Neuronal stem cell (in vitro differentiated cells): ENCODE measurements around the gene PCBP1.

Experiments used
- DNase-seq: peaks from one replicate; pipeline ENCODE4 v3.0.0-alpha.2; 2013; ENCODE audit warnings: low spot score
- H2AFZ ChIP-seq: one replicate; pipeline ENCODE4 v1.6.1; 2013; ENCODE audit warnings: mild to moderate bottlenecking, low read length, inconsistent platforms
- H2AK5ac ChIP-seq: 2 replicates; pipeline ENCODE4 v1.6.1; 2013; ENCODE audit warnings: low read depth, mild to moderate bottlenecking, inconsistent platforms, low read length, moderate library complexity, mixed read lengths
- H2BK120ac ChIP-seq: 2 replicates; pipeline ENCODE4 v1.6.1; 2013; ENCODE audit warnings: low read depth, mild to moderate bottlenecking, inconsistent platforms, low read length, moderate library complexity, mixed read lengths
- H2BK12ac ChIP-seq: one replicate; pipeline ENCODE4 v1.6.1; 2013; ENCODE audit warnings: low read length, inconsistent platforms
- H2BK15ac ChIP-seq: 2 replicates; pipeline ENCODE4 v1.6.1; 2013; ENCODE audit warnings: mild to moderate bottlenecking, low read length, inconsistent platforms, mixed read lengths
- H2BK5ac ChIP-seq: one replicate; pipeline ENCODE4 v1.6.1; 2013; ENCODE audit warnings: inconsistent platforms, mild to moderate bottlenecking, low read length, moderate library complexity
- H3K14ac ChIP-seq: one replicate; pipeline ENCODE4 v1.6.1; 2013; ENCODE audit warnings: low read length, inconsistent platforms
- H3K18ac ChIP-seq: 2 replicates; pipeline ENCODE4 v1.6.1; 2013; ENCODE audit warnings: low read length, inconsistent platforms
- H3K23ac ChIP-seq: 2 replicates; pipeline ENCODE4 v1.6.1; 2013; ENCODE audit warnings: low read depth, mild to moderate bottlenecking, mixed read lengths, low read length, inconsistent platforms; ENCODE audit not compliant: poor library complexity
- H3K27ac ChIP-seq: replicated peaks from 3 replicates; pipeline ENCODE4 v1.5.1; 2013; ENCODE audit warnings: low read length, inconsistent platforms
- H3K27me3 ChIP-seq, 3 experiments: 2 replicates each; pipeline ENCODE4 v1.6.1; 2013; ENCODE audit warnings: low read length in 3 of 3, mild to moderate bottlenecking in 2 of 3, inconsistent platforms in 1 of 3, low read depth in 1 of 3, mixed read lengths in 1 of 3, moderate library complexity in 1 of 3; ENCODE audit not compliant: control insufficient read depth in 3 of 3, insufficient read depth in 3 of 3
- H3K36me3 ChIP-seq, 2 donors: replicated peaks in 1 of 2; 2 replicates each; pipeline ENCODE4 v1.6.1; 2013; ENCODE audit warnings: low read length in 2 of 2; ENCODE audit not compliant: control insufficient read depth in 2 of 2, insufficient read depth in 2 of 2
- H3K4ac ChIP-seq: 2 replicates; pipeline ENCODE4 v1.6.1; 2013; ENCODE audit warnings: inconsistent platforms, mild to moderate bottlenecking, low read length, moderate library complexity
- H3K4me1 ChIP-seq, 2 donors: 1 replicate in 1 of 2; 2 replicates in 1 of 2; pipeline ENCODE4 v1.6.1; 2013; ENCODE audit warnings: low read length in 2 of 2, low read depth in 1 of 2; ENCODE audit not compliant: control insufficient read depth in 2 of 2, insufficient read depth in 1 of 2
- H3K4me2 ChIP-seq: one replicate; pipeline ENCODE4 v1.6.1; 2013; ENCODE audit warnings: mild to moderate bottlenecking, low read length, inconsistent platforms; ENCODE audit not compliant: insufficient read depth, poor library complexity, severe bottlenecking
- H3K4me3 ChIP-seq, 2 donors: 2 replicates each; pipeline ENCODE4 v1.5.1; 2013; ENCODE audit warnings: low read length in 2 of 2, mild to moderate bottlenecking in 2 of 2, inconsistent platforms in 1 of 2, moderate library complexity in 1 of 2
- H3K79me1 ChIP-seq: one replicate; pipeline ENCODE4 v1.6.1; 2013; ENCODE audit warnings: low read depth, mild to moderate bottlenecking, inconsistent platforms, low read length, moderate library complexity
- H3K9ac ChIP-seq: one replicate; pipeline ENCODE4 v1.6.1; 2013; ENCODE audit warnings: mild to moderate bottlenecking, low read depth, low read length, inconsistent platforms; ENCODE audit not compliant: poor library complexity
- H3K9me3 ChIP-seq, 2 donors: replicated peaks in 1 of 2; 2 replicates each; pipeline versions ENCODE3 to v1.6.1; 2013; ENCODE audit warnings: low read length in 2 of 2, mild to moderate bottlenecking in 2 of 2, inconsistent platforms in 1 of 2, low read depth in 1 of 2, mixed read lengths in 1 of 2, moderate library complexity in 1 of 2; ENCODE audit not compliant: control insufficient read depth in 2 of 2, insufficient read depth in 1 of 2
- H4K8ac ChIP-seq: one replicate; pipeline ENCODE4 v1.6.1; 2013; ENCODE audit warnings: low read depth, mild to moderate bottlenecking, inconsistent platforms, low read length, moderate library complexity
- H4K91ac ChIP-seq: one replicate; pipeline ENCODE4 v1.6.1; 2013; ENCODE audit warnings: low read length, low read depth, mild to moderate bottlenecking, inconsistent platforms; ENCODE audit not compliant: poor library complexity
- WGBS, 2 donors: extraction: QIAGEN DNeasy Blood & Tissue Kit; methylation state at CpG; one replicate each; pipeline ENCODE4 v1.1.7; 2013; ENCODE audit warnings: missing lambda C conversion rate in 2 of 2, mixed read lengths in 1 of 2; ENCODE audit not compliant: insufficient read length in 2 of 2, insufficient replicate concordance in 1 of 2; ENCODE audit errors: extremely low coverage in 2 of 2; 5-methylcytosine and 5-hydroxymethylcytosine counted together

The PCBP1 gene

GRCh38 chr2:70080610-70081200 lies 6.6 kb upstream of the PCBP1 start:
- Histone ChIP-seq H3K79me1 (no peaks in the 10 kb centered on the region), H4K91ac (no peak overlapping the region), H3K9me3 (no peaks in the 10 kb centered on the region), H3K23ac (no peak overlapping the region), H2BK5ac (no peak overlapping the region), H3K4ac (no peak overlapping the region), H3K4me2 (no peak overlapping the region), H2BK15ac (no peak overlapping the region), H3K14ac (no peak overlapping the region), H3K18ac (no peak overlapping the region), H3K27ac (no peak overlapping the region), H2BK120ac (no peak overlapping the region), H2AK5ac (no peak overlapping the region), H3K4me3 (no peak overlapping the region), H3K9ac (no peak overlapping the region), H2BK12ac (no peak overlapping the region), H3K4me1 (peaks cover 9 to 10% of the 10 kb centered on the region in 2 donors), H3K27me3 (no peaks in the 10 kb centered on the region), H4K8ac (no peak overlapping the region), H2AFZ (no peak overlapping the region), H3K36me3 (peaks cover 22 to 89% of the 10 kb centered on the region in 2 donors)
- no CpG with 5 or more reads among the region's 3 CpGs for WGBS, 2 donors
- no peak for DNase-seq

DNA sequence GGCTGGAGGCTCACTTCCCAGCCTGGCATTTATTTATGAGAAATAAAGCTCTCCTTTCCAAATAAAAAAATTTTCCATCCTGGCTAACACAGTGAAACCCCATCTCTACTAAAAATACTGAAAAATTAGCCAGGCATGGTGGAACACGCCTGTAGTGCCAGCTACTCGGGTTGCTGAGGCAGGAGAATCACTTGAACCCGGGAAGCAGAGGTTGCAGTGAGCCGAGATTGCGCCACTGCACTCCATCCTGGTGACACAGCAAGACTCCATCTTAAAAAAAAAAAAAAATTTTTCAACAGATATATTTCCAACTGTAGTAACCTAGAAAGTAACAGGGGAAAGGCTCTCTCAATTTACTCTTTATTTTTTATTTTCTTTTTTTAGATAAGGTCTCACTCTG lies 6.1 kb upstream of the PCBP1 start:
- WGBS, 2 donors: no CpG with 5 or more reads among the region's 5 CpGs
- H3K23ac ChIP-seq: no peak overlapping the region
- H3K79me1 ChIP-seq: no peaks in the 10 kb centered on the region
- H2BK15ac ChIP-seq: no peak overlapping the region
- H2BK12ac ChIP-seq: no peak overlapping the region
- no peak overlapping the region for H3K4me2 ChIP-seq
- H3K36me3 ChIP-seq: peaks cover 19 to 84% of the 10 kb centered on the region in 2 donors
- H3K9ac ChIP-seq: no peak overlapping the region
- no peak overlapping the region for H3K4me3 ChIP-seq
- H2AK5ac ChIP-seq: no peak overlapping the region
- H2BK5ac ChIP-seq: no peak overlapping the region
- H3K4ac ChIP-seq: no peak overlapping the region
- H2AFZ ChIP-seq: no peak overlapping the region
- no peak for DNase-seq
- no peaks in the 10 kb centered on the region for H3K27me3 ChIP-seq
- no peaks in the 10 kb centered on the region for H3K9me3 ChIP-seq
- H4K8ac ChIP-seq: no peak overlapping the region
- no peak overlapping the region for H2BK120ac ChIP-seq
- no peak overlapping the region for H3K18ac ChIP-seq
- no peak overlapping the region for H3K14ac ChIP-seq
- no peak overlapping the region for H3K27ac ChIP-seq
- peaks cover 9 to 13% of the 10 kb centered on the region in 2 donors for H3K4me1 ChIP-seq
- H4K91ac ChIP-seq: no peak overlapping the region

DNA sequence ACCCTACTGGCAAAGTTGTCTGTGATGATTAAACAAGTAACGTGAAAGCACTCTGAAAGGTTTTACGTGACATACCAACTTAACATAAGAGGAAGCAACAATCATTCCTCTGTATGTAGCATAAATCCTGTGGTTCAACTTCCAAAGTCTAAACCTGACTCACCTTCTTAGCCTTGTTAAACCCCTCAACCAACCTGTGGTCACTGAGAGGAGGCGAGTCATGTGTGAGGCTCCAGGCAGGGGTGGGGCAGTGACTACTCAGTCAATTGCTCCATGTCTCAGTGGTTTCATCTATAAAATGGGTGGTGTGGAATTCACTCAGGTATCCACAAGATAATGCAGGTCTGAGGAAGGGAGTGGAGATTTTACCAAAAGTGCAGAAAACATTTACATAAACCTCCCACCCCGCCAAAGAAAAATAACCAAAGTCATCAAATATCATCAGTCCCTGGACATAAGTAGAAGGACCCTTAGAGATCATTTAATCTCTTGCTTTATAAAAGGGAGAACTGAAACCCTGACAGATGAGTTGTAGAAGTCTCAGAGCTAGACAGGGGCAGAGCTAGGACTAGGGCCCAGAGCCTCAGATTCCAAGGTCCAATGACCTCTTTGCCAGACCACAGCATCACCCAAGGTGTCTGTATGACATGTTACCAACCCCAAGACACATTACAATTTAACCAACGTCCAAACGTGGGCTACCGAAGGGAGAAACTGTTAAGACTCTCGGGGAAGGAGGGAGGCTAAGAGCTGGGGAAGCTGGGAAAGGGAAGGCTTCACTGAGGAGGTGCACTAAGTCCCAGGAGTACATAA lies 3.7 kb upstream of the PCBP1 start:
- Histone ChIP-seq H3K4me3 (no peak overlapping the region), H2BK120ac (no peak overlapping the region), H3K36me3 (peaks cover 16 to 70% of the 10 kb centered on the region in 2 donors), H3K27me3 (no peaks in the 10 kb centered on the region), H2BK5ac (no peak overlapping the region), H4K8ac (no peak overlapping the region), H3K4me1 (peaks cover 9 to 17% of the 10 kb centered on the region in 2 donors), H2BK12ac (no peak overlapping the region), H2AK5ac (no peak overlapping the region), H3K27ac (no peak overlapping the region), H2BK15ac (no peak overlapping the region), H3K79me1 (no peaks in the 10 kb centered on the region), H3K4me2 (no peak overlapping the region), H3K18ac (no peak overlapping the region), H3K23ac (no peak overlapping the region), H3K9ac (no peak overlapping the region), H3K14ac (no peak overlapping the region), H3K4ac (no peak overlapping the region), H4K91ac (no peak overlapping the region), H2AFZ (no peak overlapping the region), H3K9me3 (no peaks in the 10 kb centered on the region)
- WGBS, 2 donors: no CpG with 5 or more reads among the region's 8 CpGs
- no peak for DNase-seq

DNA sequence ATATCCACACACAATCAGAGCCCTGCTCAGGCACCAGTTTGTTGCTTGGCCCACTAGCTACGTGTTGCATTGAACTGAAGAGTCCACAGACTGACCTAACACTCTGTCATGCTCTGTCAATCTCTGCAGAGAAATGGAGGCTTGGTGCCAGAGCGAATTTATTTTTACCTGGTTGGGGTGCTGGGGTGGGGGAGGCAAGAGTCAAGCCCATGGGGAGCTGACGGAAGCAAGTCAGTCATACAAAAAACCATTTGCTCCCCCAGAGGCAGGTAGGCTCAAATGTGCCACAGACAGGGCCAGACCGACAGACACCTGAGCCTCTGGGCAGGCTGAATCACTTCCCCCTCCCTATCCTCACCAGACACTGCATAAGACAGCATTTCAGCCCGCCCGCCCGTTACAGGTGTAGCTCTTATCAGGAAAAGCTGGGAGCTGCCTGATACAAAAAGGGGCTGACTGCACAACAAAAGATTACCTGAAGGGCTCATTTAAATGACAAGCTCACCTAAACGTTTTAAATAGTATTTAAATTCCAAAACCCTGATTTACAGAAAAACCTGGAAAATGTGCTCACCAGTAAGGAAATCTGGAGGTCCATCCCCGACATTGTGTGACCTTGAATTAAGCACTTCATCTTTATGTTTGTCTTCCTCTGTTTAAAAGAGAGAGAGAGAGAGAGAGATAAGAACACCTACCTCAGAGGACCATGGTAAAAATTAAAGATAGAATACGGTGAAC lies 2.1 kb upstream of the PCBP1 start:
- no peak overlapping the region for H3K23ac ChIP-seq
- peak overlapping the region; percentile 76 for H3K18ac ChIP-seq

More for the DNA sequence above, 2.1 kb upstream of the PCBP1 start:
- Histone ChIP-seq H3K9me3 (no peaks in the 10 kb centered on the region), H3K79me1 (peaks cover 2% of the 10 kb centered on the region), H3K27me3 (no peaks in the 10 kb centered on the region), H2BK12ac (no peak overlapping the region), H3K27ac (peak overlapping the region; percentile 99), H2BK120ac (no peak overlapping the region), H3K36me3 (peaks cover 15 to 69% of the 10 kb centered on the region in 2 donors), H2AK5ac (peak overlapping the region; percentile 77), H2BK5ac (no peak overlapping the region), H2BK15ac (no peak overlapping the region), H2AFZ (peak overlapping the region; percentile 96), H4K91ac (no peak overlapping the region), H4K8ac (no peak overlapping the region), H3K9ac (peak overlapping the region; percentile 46), H3K4me1 (peaks cover 14 to 21% of the 10 kb centered on the region in 2 donors), H3K14ac (no peak overlapping the region), H3K4me3 (peak overlapping the region in 1 of 2 donors; percentile 97), H3K4ac (no peak overlapping the region), H3K4me2 (peak overlapping the region; percentile 31)
- no peak for DNase-seq
- no CpG with 5 or more reads among the region's 10 CpGs for WGBS, 2 donors
